Measurements from ENCODE around the gene C2orf49. TPM values are rescaled to one million over a fixed set of nuclear protein-coding genes. Genes with fewer than 3 reads are reported as not detected.

C2orf49 gene
- total and polyA plus RNA-seq, 2 of the 8 experiments (the other 6 are each of a cell fraction or from before 2014, with no cell fraction given): 5.6 to 19.9 TPM

- H3K4me3 ChIP-seq (ENCODE audit: extremely low read depth in 1 of 4, insufficient read depth in 2 of 4, low read depth in 3 of 4, low read length in 4 of 4): peak overlapping the region; percentile 82 to 99 (median 96)
- H3K14ac ChIP-seq (ENCODE audit: insufficient read length): no peak overlapping the region
- ChIA-PET CTCF (ENCODE audit: partially characterized antibody) (interaction anchor here (0.7 kb wide), 1 partner anchor 476 kb away, joined by 3 read pairs; no protein-coding TSS in a partner anchor), POLR2A (ENCODE audit: partially characterized antibody) (interaction anchor here (0.7 to 2.9 kb wide), 6 partner anchors 8 to 62 kb away, joined by 3 to 11 read pairs (median 6); partner anchors contain the start of gene FHL2)
- peaks cover 16 to 44% of the 10 kb centered on the region in 2 experiments for H3K79me2 ChIP-seq (ENCODE audit: control insufficient read depth in 1 of 2, insufficient read depth in 2 of 2, low read length in 2 of 2)
- peaks cover 7% of the 10 kb centered on the region; the same call in 1 of the 2 replicates for H3K23me2 ChIP-seq (ENCODE audit: low read depth, low read length)
- H3K9me3 ChIP-seq (ENCODE audit: insufficient read depth in 2 of 2, low read depth in 1 of 2, low read length in 1 of 2): no peaks in the 10 kb centered on the region
- no peak overlapping the region for H3K18ac ChIP-seq (ENCODE audit: extremely low read depth, low read length)
- 1% methylated on average over 7 of the region's 7 CpGs; no CpG with 5 or more reads in 1 of the 2 experiments for WGBS, 2 experiments (ENCODE audit: extremely low coverage in 1 of 2, insufficient coverage in 1 of 2, insufficient read length in 1 of 2, insufficient replicate concordance in 2 of 2, low coverage in 1 of 2, low lambda C conversion rate in 2 of 2, missing lambda C conversion rate in 1 of 2)
- H2BK12ac ChIP-seq (ENCODE audit: low read depth, low read length): no peak overlapping the region; the same call in 1 of the 2 replicates
- no peak overlapping the region for H4K8ac ChIP-seq (ENCODE audit: extremely low read depth, insufficient read depth, low read length)
- H2BK120ac ChIP-seq (replicated peaks; ENCODE audit: low read depth, low read length): no peak overlapping the region
- H3K4ac ChIP-seq (replicated peaks; ENCODE audit: insufficient read length, low read depth, low read length): no peak overlapping the region
- FAIRE-seq (no peak), DNase-seq (ENCODE audit: low read depth in 1 of 2, low spot score in 2 of 2) (no peak)
- peak overlapping the region; percentile 92 to 99 (median 97) for H3K9ac ChIP-seq (replicated peaks in 1 of 4; ENCODE audit: extremely low read depth in 1 of 4, low read depth in 3 of 4, low read length in 3 of 4)
- no peak overlapping the region; the same call in 1 of the 2 replicates for H2BK5ac ChIP-seq (ENCODE audit: low read depth, low read length)
- no peak overlapping the region for H4K91ac ChIP-seq (replicated peaks; ENCODE audit: insufficient read length, low read length)
- peaks cover 3 to 24% (median 15%) of the 10 kb centered on the region in 4 experiments; a peak in 7 of 8 replicates for H3K36me3 ChIP-seq (ENCODE audit: control insufficient read depth in 2 of 4, insufficient read depth in 4 of 4, low read length in 3 of 4)
- peaks cover 0 to 5% (median 0%) of the 10 kb centered on the region in 4 experiments; a peak in 2 of 7 replicates for H3K4me1 ChIP-seq (replicated peaks in 1 of 4; ENCODE audit: control insufficient read depth in 3 of 4, insufficient read depth in 4 of 4, low read length in 3 of 4)
- H3K79me1 ChIP-seq (ENCODE audit: low read depth, low read length): no peaks in the 10 kb centered on the region; the same call in 1 of the 2 replicates
- H2BK15ac ChIP-seq (ENCODE audit: low read length): no peak overlapping the region
- TF ChIP-seq TAF1 (IDR thresholded peaks at IDR 0.05; ENCODE audit: low read depth, low read length) (no peak), SUZ12 (IDR thresholded peaks at IDR 0.05; ENCODE audit: low read length) (no peak), JUN (IDR thresholded peaks at IDR 0.05; ENCODE audit: low read depth, low read length) (no peak), ATF3 (IDR thresholded peaks at IDR 0.05; ENCODE audit: insufficient read depth, low read depth, low read length) (no peak), TEAD4 (IDR thresholded peaks at IDR 0.05; ENCODE audit: low read depth, low read length) (no peak), SP4 (IDR thresholded peaks at IDR 0.05; ENCODE audit: low read length) (no peak), KDM5A (IDR thresholded peaks at IDR 0.05; ENCODE audit: low read length) (no peak), CBX8 (IDR thresholded peaks at IDR 0.05; ENCODE audit: borderline replicate concordance, low read depth, low read length) (no peak), NANOG (IDR thresholded peaks at IDR 0.05; ENCODE audit: insufficient read depth, low read depth, low read length, poor library complexity, severe bottlenecking) (no peak), EP300 (IDR thresholded peaks at IDR 0.05; ENCODE audit: borderline replicate concordance in 1 of 2, low read depth in 2 of 2, low read length in 2 of 2) (no peak), ASH2L (IDR thresholded peaks at IDR 0.05; ENCODE audit: low read length) (no peak), POLR2AphosphoS5 (IDR thresholded peaks at IDR 0.05; ENCODE audit: low read depth, low read length) (no peak), E2F6 (IDR thresholded peaks at IDR 0.05) (no peak)
- peak overlapping the region; percentile 22 for H3K56ac ChIP-seq (replicated peaks; ENCODE audit: insufficient read length, low read depth, low read length)
- H4K20me1 ChIP-seq (replicated peaks in 1 of 2; ENCODE audit: control insufficient read depth in 1 of 2, insufficient read depth in 2 of 2, low read length in 2 of 2): peaks cover 0 to 1% of the 10 kb centered on the region in 2 experiments
- peak overlapping the region; percentile 100 for H3K27ac ChIP-seq (ENCODE audit: low read depth, low read length)
- H3K4me2 ChIP-seq (ENCODE audit: insufficient read depth in 1 of 2, low read depth in 2 of 2, low read length in 2 of 2): peak overlapping the region; percentile 72 to 86
- peak overlapping the region; percentile 100 for H2AFZ ChIP-seq (ENCODE audit: low read length)
- H2BK20ac ChIP-seq (ENCODE audit: low read length): no peak overlapping the region
- H4K5ac ChIP-seq (ENCODE audit: insufficient read length, low read depth, low read length): peak overlapping the region; percentile 53
- H3K23ac ChIP-seq (ENCODE audit: insufficient read length): no peak overlapping the region
- H2AK5ac ChIP-seq (ENCODE audit: low read depth, low read length): no peak overlapping the region
- no peaks in the 10 kb centered on the region for H3K27me3 ChIP-seq (replicated peaks in 1 of 4; ENCODE audit: control insufficient read depth in 3 of 4, extremely low read depth in 1 of 4, insufficient read depth in 3 of 4, low read length in 3 of 4)
Observed at GRCh38 chr2:105336786-105337121, 586 bp upstream of the C2orf49 start.

All from H1 (cell line).